NB4 (cell line): ENCODE results near the gene PDE7B.

Experiments used
- CTCF ChIP-seq: IDR thresholded peaks from one replicate; pipeline ENCODE4 v1.5.1; 2012; ENCODE audit warnings: low read depth, low read length
- MAX ChIP-seq: IDR thresholded peaks from 2 replicates; pipeline ENCODE4 v1.6.1; 2011; ENCODE audit warnings: low read depth, low read length
- MYC ChIP-seq: IDR thresholded peaks from 2 replicates; pipeline ENCODE4 v1.6.1; 2011; ENCODE audit warnings: low read depth, low read length
- POLR2A ChIP-seq: IDR thresholded peaks from 2 replicates; pipeline ENCODE4 v1.6.1; 2011; ENCODE audit warnings: mild to moderate bottlenecking; ENCODE audit not compliant: insufficient read length; ENCODE audit errors: extremely low read depth

GRCh38 chr6:136024711-136025110, 173.2 kb downstream of the PDE7B start:
- TF ChIP-seq POLR2A (no peak), CTCF (no peak), MYC (no peak), MAX (no peak)
